OCI-LY3 (cell line): ENCODE measurements around the gene FYN.

Experiments used
- H2AFZ ChIP-seq: fragments of 200-600, 300-600 bp; shearing (Covaris generic); 2 replicates; pipeline ENCODE4 v1.6.0; 2014; ENCODE audit warnings: antibody characterized with exemption, low read depth, low read length
- H3K27ac ChIP-seq: fragments of 200-600, 300-600 bp; sonication (generic); 2 replicates; pipeline ENCODE4 v1.5.1; 2014; ENCODE audit warnings: mild to moderate bottlenecking, low read length, moderate library complexity, mixed read lengths
- H3K27me3 ChIP-seq: fragments of 200-600, 300-600 bp; sonication (generic); 2 replicates; pipeline ENCODE4 v1.6.1; 2014; ENCODE audit warnings: low read depth, low read length, mixed read lengths
- H3K36me3 ChIP-seq: fragments of 200-600, 300-600 bp; sonication (generic); replicated peaks from 2 replicates; pipeline ENCODE3; 2014; ENCODE audit warnings: low read depth, low read length, mixed read lengths
- H3K4me1 ChIP-seq: fragments of 300-600, 200-600 bp; sonication (generic); 2 replicates; pipeline ENCODE4 v1.6.1; 2014; ENCODE audit warnings: low read length, mixed read lengths
- H3K4me2 ChIP-seq: fragments of 200-600, 300-600 bp; sonication (generic); 2 replicates; pipeline ENCODE4 v1.6.1; 2014; ENCODE audit warnings: low read length, mixed read lengths
- H3K4me3 ChIP-seq: fragments of 300-600, 200-600 bp; sonication (generic); 2 replicates; pipeline ENCODE4 v1.5.1; 2014; ENCODE audit warnings: antibody characterized with exemption, mild to moderate bottlenecking, low read length, moderate library complexity
- H3K79me2 ChIP-seq: fragments of 300-600, 200-600 bp; shearing (Covaris generic); 2 replicates; pipeline ENCODE4 v1.6.1; 2014; ENCODE audit warnings: mild to moderate bottlenecking, low read length, mixed read lengths
- H3K9ac ChIP-seq: fragments of 300-600, 200-600 bp; shearing (Covaris generic); 2 replicates; pipeline ENCODE4 v1.6.0; 2014; ENCODE audit warnings: mild to moderate bottlenecking, low read length, moderate library complexity
- H3K9me3 ChIP-seq: fragments of 200-600, 300-600 bp; shearing (Covaris generic); 2 replicates; pipeline ENCODE4 v1.6.1; 2014; ENCODE audit warnings: low read length, mixed read lengths; ENCODE audit not compliant: insufficient read depth
- H4K20me1 ChIP-seq: fragments of 200-600, 300-600 bp; sonication (generic); 2 replicates; pipeline ENCODE4 v1.6.1; 2016; ENCODE audit warnings: low read length, mixed read lengths; ENCODE audit not compliant: insufficient read depth
- CTCF ChIP-seq: fragments of 200-600, 300-600 bp; sonication (generic); IDR thresholded peaks from 2 replicates; pipeline ENCODE4 v1.5.1; 2014; ENCODE audit warnings: antibody characterized with exemption, low read length, low read depth
- EZH2phosphoT487 ChIP-seq: fragments of 200-600 bp; shearing (Covaris generic); IDR thresholded peaks from 2 replicates; pipeline ENCODE4 v1.6.1; 2018; ENCODE audit warnings: antibody characterized with exemption, mixed run types, low read depth

FYN gene

GRCh38 chr6:111872401-111873177, 663 bp downstream of the FYN start:
- no peaks in the 10 kb centered on the region for H3K9me3 ChIP-seq
- no peak overlapping the region for H3K27ac ChIP-seq
- H3K79me2 ChIP-seq: no peaks in the 10 kb centered on the region
- peak overlapping the region; percentile 90 for H3K4me3 ChIP-seq
- no peak for TF ChIP-seq EZH2phosphoT487
- TF ChIP-seq CTCF: no peak
- peak overlapping the region; percentile 39 for H3K9ac ChIP-seq
- H3K27me3 ChIP-seq: peaks cover 18% of the 10 kb centered on the region
- no peak overlapping the region; the same call in 1 of the 2 replicates for H2AFZ ChIP-seq
- H3K36me3 ChIP-seq: no peaks in the 10 kb centered on the region
- H3K4me1 ChIP-seq: peaks cover 8% of the 10 kb centered on the region
- H4K20me1 ChIP-seq: no peaks in the 10 kb centered on the region
- peak overlapping the region; percentile 89 for H3K4me2 ChIP-seq

- TF ChIP-seq EZH2phosphoT487 (no peak), CTCF (no peak)
- no peaks in the 10 kb centered on the region for H3K79me2 ChIP-seq
- peak overlapping the region; percentile 27; the same call in 1 of the 2 replicates for H3K9ac ChIP-seq
- no peaks in the 10 kb centered on the region for H3K36me3 ChIP-seq
- peak overlapping the region; percentile 54; the same call in 1 of the 2 replicates for H2AFZ ChIP-seq
- H3K27me3 ChIP-seq: peaks cover 18% of the 10 kb centered on the region
- no peak overlapping the region for H3K27ac ChIP-seq
- no peaks in the 10 kb centered on the region for H3K9me3 ChIP-seq
- peak overlapping the region; percentile 90 for H3K4me3 ChIP-seq
- no peaks in the 10 kb centered on the region for H4K20me1 ChIP-seq
- peak overlapping the region; percentile 89 for H3K4me2 ChIP-seq
- peaks cover 8% of the 10 kb centered on the region for H3K4me1 ChIP-seq
These were observed 1.4 kb downstream of the FYN start for GRCh38 chr6:111871725-111872400.

- H3K9me3 ChIP-seq: no peaks in the 10 kb centered on the region
- peaks cover 8% of the 10 kb centered on the region for H3K4me1 ChIP-seq
- H3K79me2 ChIP-seq: no peaks in the 10 kb centered on the region
- no peak overlapping the region for H3K27ac ChIP-seq
- H3K9ac ChIP-seq: no peak overlapping the region
- no peaks in the 10 kb centered on the region for H4K20me1 ChIP-seq
- peaks cover 18% of the 10 kb centered on the region for H3K27me3 ChIP-seq
- H3K36me3 ChIP-seq: no peaks in the 10 kb centered on the region
- H2AFZ ChIP-seq: no peak overlapping the region
- H3K4me2 ChIP-seq: no peak overlapping the region; the same call in 1 of the 2 replicates
- peak overlapping the region; percentile 90; the same call in 1 of the 2 replicates for H3K4me3 ChIP-seq
- TF ChIP-seq CTCF: no peak
- TF ChIP-seq EZH2phosphoT487: no peak
These were observed 2.0 kb downstream of the FYN start for GRCh38 chr6:111871207-111871606.

GRCh38 chr6:111870742-111871064, 2.5 kb downstream of the FYN start:
- no peak overlapping the region for H2AFZ ChIP-seq

More at GRCh38 chr6:111870742-111871064, 2.5 kb downstream of the FYN start:
- Histone ChIP-seq H4K20me1 (no peaks in the 10 kb centered on the region), H3K36me3 (no peaks in the 10 kb centered on the region), H3K9ac (no peak overlapping the region), H3K4me3 (no peak overlapping the region), H3K27me3 (peaks cover 18% of the 10 kb centered on the region), H3K4me1 (peaks cover 8% of the 10 kb centered on the region), H3K9me3 (no peaks in the 10 kb centered on the region), H3K79me2 (no peaks in the 10 kb centered on the region), H3K4me2 (no peak overlapping the region), H3K27ac (no peak overlapping the region)
- TF ChIP-seq CTCF: no peak
- no peak for TF ChIP-seq EZH2phosphoT487
